Activated CD8-positive, alpha-beta T cell treated with anti-CD3 and anti-CD28 coated beads for 36 hours (primary cell): ENCODE results near the gene ERBB4. TPM values are rescaled to one million over a fixed set of nuclear protein-coding genes. Genes with fewer than 3 reads are reported as not detected.

Source experiments
- ATAC-seq: fragments of 200-7000 bp; cut with Tn5 transposase; one replicate; pipeline ENCODE4 v1.10.0; 2021; ENCODE audit warnings: mild to moderate bottlenecking, moderate library complexity
- CTCF ChIA-PET: fragments of 350-600 bp; sonication (Branson Sonifier 250); formaldehyde crosslinking; loops from one replicate; lab custom pipeline; 2021; ENCODE audit warnings: antibody characterized with exemption; lab: Charles Lee
- POLR2A ChIA-PET: fragments of 350-600 bp; sonication (Branson Sonifier 250); formaldehyde crosslinking; loops from one replicate; lab custom pipeline; 2021; ENCODE audit warnings: antibody characterized with exemption; lab: Charles Lee
- DNase-seq: peaks from one replicate; pipeline ENCODE4 v3.0.0-alpha.2; 2020
- H3K27ac Mint-ChIP-seq: one replicate; pipeline ENCODE4 v1.8.0; 2021; ENCODE audit warnings: mild to moderate bottlenecking, mixed read lengths
- H3K27me3 Mint-ChIP-seq: one replicate; pipeline ENCODE4 v1.8.0; 2021; ENCODE audit warnings: mixed read lengths
- H3K36me3 Mint-ChIP-seq: one replicate; pipeline ENCODE4 v1.8.0; 2021; ENCODE audit warnings: low read depth, mixed read lengths
- H3K4me1 Mint-ChIP-seq: one replicate; pipeline ENCODE4 v1.8.0; 2021; ENCODE audit warnings: low read depth, mixed read lengths
- H3K4me3 Mint-ChIP-seq: one replicate; pipeline ENCODE4 v1.8.0; 2021; ENCODE audit warnings: mild to moderate bottlenecking, moderate library complexity, mixed read lengths
- H3K9me3 Mint-ChIP-seq: one replicate; pipeline ENCODE4 v1.8.0; 2021; ENCODE audit warnings: mixed read lengths
- intact Hi-C: fragments of 100-400 bp; cut with micrococcal nuclease; formaldehyde crosslinking; loops from one replicate; pipeline ENCODE4 v1.10.0; 2022
- total RNA-seq, 2 experiments: library from RNA; stranded (reverse); gene quantifications; one replicate each; pipeline ENCODE4 v1.2.3, GENCODE V29; 2021
- TF ChIP-seq, protein P1 (sequence below): fragments of 200-600 bp; IDR thresholded peaks from one replicate; pipeline ENCODE4 v1.8.0; 2022; ENCODE audit warnings: antibody characterized with exemption, mild to moderate bottlenecking

The ERBB4 gene
- total RNA-seq, 2 experiments from 2014 or later = not detected

DNA sequence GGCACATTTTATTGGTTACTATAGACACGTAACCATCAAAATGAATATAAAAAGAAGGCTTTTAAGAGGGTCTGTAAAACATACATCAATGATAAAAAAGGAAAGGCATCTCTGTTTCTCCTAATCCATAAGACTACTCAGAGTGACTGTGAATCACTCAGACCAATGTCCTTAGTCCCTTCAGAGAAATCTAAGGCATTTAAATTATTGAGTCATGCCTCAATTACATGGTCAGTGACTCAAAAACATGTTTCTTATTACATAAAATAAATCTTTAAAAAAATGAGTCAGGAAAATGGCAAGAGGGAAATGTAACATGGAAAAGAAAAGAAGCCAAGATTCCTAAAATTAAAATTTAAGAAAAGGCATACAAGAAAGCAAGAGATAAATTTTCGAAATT lies 146.6 kb downstream of the ERBB4 start:
- Mint-ChIP-seq H3K27me3 (no peaks in the 10 kb centered on the region), H3K4me1 (no peaks in the 10 kb centered on the region), H3K9me3 (no peaks in the 10 kb centered on the region), H3K27ac (no peak overlapping the region), H3K36me3 (no peaks in the 10 kb centered on the region), H3K4me3 (no peak overlapping the region)
- no peak for DNase-seq
- ATAC-seq = no peak
- TF ChIP-seq, protein P1, sequence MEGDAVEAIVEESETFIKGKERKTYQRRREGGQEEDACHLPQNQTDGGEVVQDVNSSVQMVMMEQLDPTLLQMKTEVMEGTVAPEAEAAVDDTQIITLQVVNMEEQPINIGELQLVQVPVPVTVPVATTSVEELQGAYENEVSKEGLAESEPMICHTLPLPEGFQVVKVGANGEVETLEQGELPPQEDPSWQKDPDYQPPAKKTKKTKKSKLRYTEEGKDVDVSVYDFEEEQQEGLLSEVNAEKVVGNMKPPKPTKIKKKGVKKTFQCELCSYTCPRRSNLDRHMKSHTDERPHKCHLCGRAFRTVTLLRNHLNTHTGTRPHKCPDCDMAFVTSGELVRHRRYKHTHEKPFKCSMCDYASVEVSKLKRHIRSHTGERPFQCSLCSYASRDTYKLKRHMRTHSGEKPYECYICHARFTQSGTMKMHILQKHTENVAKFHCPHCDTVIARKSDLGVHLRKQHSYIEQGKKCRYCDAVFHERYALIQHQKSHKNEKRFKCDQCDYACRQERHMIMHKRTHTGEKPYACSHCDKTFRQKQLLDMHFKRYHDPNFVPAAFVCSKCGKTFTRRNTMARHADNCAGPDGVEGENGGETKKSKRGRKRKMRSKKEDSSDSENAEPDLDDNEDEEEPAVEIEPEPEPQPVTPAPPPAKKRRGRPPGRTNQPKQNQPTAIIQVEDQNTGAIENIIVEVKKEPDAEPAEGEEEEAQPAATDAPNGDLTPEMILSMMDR = no peak
- intact Hi-C loops = no loop called here
- ChIA-PET POLR2A (no interaction called here), CTCF (no interaction called here)

DNA sequence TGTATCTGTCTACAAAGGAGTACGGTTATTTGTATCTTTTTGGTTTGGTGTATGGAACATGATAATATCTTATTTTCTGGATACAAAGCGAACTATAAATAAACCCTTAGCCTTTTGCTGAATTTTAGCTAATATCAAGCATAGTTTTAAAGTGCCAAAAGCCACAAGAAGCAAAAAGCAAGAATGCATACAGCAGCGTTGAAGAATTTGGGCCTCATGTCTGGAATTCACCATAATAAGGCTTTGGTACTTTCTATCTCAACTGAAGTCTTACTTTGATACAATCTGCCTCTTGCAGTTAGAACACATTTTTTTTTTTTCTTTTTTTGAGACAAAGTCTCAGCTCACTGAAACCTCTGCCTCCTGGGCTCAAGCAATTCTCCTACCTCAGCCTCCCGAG lies 151.5 kb downstream of the ERBB4 start:
- ATAC-seq = no peak
- TF ChIP-seq, protein P1 = no peak
- intact Hi-C loops = no loop called here
- no peak overlapping the region for H3K4me3 Mint-ChIP-seq
- ChIA-PET CTCF (no interaction called here), POLR2A (no interaction called here)
- H3K27ac Mint-ChIP-seq = no peak overlapping the region
- H3K36me3 Mint-ChIP-seq = no peaks in the 10 kb centered on the region
- H3K27me3 Mint-ChIP-seq = no peaks in the 10 kb centered on the region
- no peak for DNase-seq
- no peaks in the 10 kb centered on the region for H3K9me3 Mint-ChIP-seq
- no peaks in the 10 kb centered on the region for H3K4me1 Mint-ChIP-seq

DNA sequence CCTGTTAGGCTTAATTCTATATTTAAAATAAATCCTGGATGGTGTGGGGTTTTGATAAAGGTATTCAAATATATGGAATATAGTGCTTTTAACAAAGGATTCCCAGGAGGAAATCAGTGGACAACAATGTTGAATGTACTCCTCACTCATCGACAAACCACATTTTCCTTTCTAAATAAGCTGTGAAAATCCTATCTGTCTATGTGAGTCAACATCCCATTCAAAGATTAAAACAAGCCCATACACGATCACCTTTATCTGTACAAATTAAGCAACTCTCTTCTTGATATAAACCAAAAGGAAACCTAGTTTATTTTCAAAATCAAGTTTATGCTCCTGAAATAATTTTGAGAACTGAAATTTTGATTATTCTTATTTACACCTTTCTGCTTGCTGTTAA lies 153.4 kb downstream of the ERBB4 start:
- Mint-ChIP-seq H3K4me3 (no peak overlapping the region), H3K9me3 (no peaks in the 10 kb centered on the region), H3K27ac (no peak overlapping the region), H3K4me1 (no peaks in the 10 kb centered on the region), H3K27me3 (no peaks in the 10 kb centered on the region), H3K36me3 (no peaks in the 10 kb centered on the region)
- POLR2A ChIA-PET = no interaction called here
- TF ChIP-seq, protein P1 = no peak
- CTCF ChIA-PET = no interaction called here
- DNase-seq = no peak
- no peak for ATAC-seq
- intact Hi-C loops = no loop called here

DNA sequence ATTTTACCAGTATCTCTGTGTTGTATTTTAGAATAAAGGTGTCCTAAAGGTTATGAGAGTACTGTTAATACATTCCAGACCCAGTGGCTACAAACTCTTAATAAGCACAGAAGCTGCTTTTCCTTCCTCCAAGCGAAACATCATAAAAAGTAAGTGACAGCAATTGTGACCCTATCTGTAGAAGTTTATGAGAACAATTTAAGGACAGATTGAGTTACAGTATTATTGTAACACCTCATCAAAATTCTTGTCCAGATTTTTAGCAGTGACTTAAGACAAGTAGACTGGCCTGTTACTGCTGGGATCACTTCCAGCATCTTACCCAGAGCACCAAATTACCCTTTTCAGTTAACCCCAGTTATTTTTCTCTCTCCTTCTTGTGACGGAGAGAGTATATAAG lies 154.6 kb downstream of the ERBB4 start:
- TF ChIP-seq, protein P1 = no peak
- intact Hi-C loops = no loop called here
- Mint-ChIP-seq H3K27me3 (no peaks in the 10 kb centered on the region), H3K36me3 (no peaks in the 10 kb centered on the region), H3K4me3 (no peak overlapping the region), H3K27ac (no peak overlapping the region), H3K4me1 (no peaks in the 10 kb centered on the region), H3K9me3 (no peaks in the 10 kb centered on the region)
- DNase-seq = no peak
- no peak for ATAC-seq
- ChIA-PET POLR2A (no interaction called here), CTCF (no interaction called here)

DNA sequence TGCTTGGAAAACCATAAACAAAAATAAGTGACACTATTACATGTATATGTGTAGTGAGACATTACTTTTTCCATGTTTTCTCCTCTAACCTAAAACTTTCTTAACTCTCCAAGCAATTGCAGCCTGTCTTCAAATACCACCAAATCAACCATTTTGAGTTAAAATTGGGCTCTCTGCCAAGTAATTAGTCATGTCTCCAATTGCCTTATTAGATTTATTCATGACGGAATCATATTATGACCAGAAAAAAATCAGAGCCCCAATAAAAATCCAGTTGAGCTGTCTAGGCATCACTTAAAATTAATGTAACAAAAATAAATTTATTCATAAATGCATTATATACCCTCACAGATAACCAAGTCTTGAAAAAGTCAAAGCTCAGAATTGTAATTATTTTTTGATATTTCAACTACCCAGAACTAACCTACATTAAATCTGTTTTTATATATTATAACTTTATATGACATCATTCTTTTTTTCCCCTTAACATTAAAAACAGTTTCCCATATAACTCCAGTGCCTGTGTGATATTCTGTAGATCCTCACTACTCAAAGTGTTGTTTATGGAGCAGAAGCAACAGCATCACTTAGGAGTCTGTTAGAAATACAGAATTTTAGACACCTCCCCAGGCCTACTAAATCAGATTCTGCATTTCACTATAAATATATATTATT lies 157.0 kb downstream of the ERBB4 start:
- POLR2A ChIA-PET = no interaction called here
- intact Hi-C loops = no loop called here
- DNase-seq (no peak), ATAC-seq (no peak)
- H3K9me3 Mint-ChIP-seq = no peaks in the 10 kb centered on the region
- H3K4me1 Mint-ChIP-seq = no peaks in the 10 kb centered on the region
- TF ChIP-seq, protein P1 = no peak
- CTCF ChIA-PET = no interaction called here
- no peak overlapping the region for H3K27ac Mint-ChIP-seq
- H3K36me3 Mint-ChIP-seq = no peaks in the 10 kb centered on the region
- H3K4me3 Mint-ChIP-seq = no peak overlapping the region
- H3K27me3 Mint-ChIP-seq = no peaks in the 10 kb centered on the region
